Neuronal stem cell (in vitro differentiated cells): Measurements from ENCODE around the gene TRIM66.

Source experiments
- DNase-seq: peaks from one replicate; pipeline ENCODE4 v3.0.0-alpha.2; 2013; ENCODE audit warnings: low spot score
- H2AFZ ChIP-seq: one replicate; pipeline ENCODE4 v1.6.1; 2013; ENCODE audit warnings: mild to moderate bottlenecking, low read length, inconsistent platforms
- H2AK5ac ChIP-seq: 2 replicates; pipeline ENCODE4 v1.6.1; 2013; ENCODE audit warnings: low read depth, mild to moderate bottlenecking, inconsistent platforms, low read length, moderate library complexity, mixed read lengths
- H2BK120ac ChIP-seq: 2 replicates; pipeline ENCODE4 v1.6.1; 2013; ENCODE audit warnings: low read depth, mild to moderate bottlenecking, inconsistent platforms, low read length, moderate library complexity, mixed read lengths
- H2BK12ac ChIP-seq: one replicate; pipeline ENCODE4 v1.6.1; 2013; ENCODE audit warnings: low read length, inconsistent platforms
- H2BK15ac ChIP-seq: 2 replicates; pipeline ENCODE4 v1.6.1; 2013; ENCODE audit warnings: mild to moderate bottlenecking, low read length, inconsistent platforms, mixed read lengths
- H2BK5ac ChIP-seq: one replicate; pipeline ENCODE4 v1.6.1; 2013; ENCODE audit warnings: inconsistent platforms, mild to moderate bottlenecking, low read length, moderate library complexity
- H3K14ac ChIP-seq: one replicate; pipeline ENCODE4 v1.6.1; 2013; ENCODE audit warnings: low read length, inconsistent platforms
- H3K18ac ChIP-seq: 2 replicates; pipeline ENCODE4 v1.6.1; 2013; ENCODE audit warnings: low read length, inconsistent platforms
- H3K23ac ChIP-seq: 2 replicates; pipeline ENCODE4 v1.6.1; 2013; ENCODE audit warnings: low read depth, mild to moderate bottlenecking, mixed read lengths, low read length, inconsistent platforms; ENCODE audit not compliant: poor library complexity
- H3K27ac ChIP-seq: replicated peaks from 3 replicates; pipeline ENCODE4 v1.5.1; 2013; ENCODE audit warnings: low read length, inconsistent platforms
- H3K27me3 ChIP-seq, 3 experiments: 2 replicates each; pipeline ENCODE4 v1.6.1; 2013; ENCODE audit warnings: low read length in 3 of 3, mild to moderate bottlenecking in 2 of 3, inconsistent platforms in 1 of 3, low read depth in 1 of 3, mixed read lengths in 1 of 3, moderate library complexity in 1 of 3; ENCODE audit not compliant: control insufficient read depth in 3 of 3, insufficient read depth in 3 of 3
- H3K36me3 ChIP-seq, 2 donors: replicated peaks in 1 of 2; 2 replicates each; pipeline ENCODE4 v1.6.1; 2013; ENCODE audit warnings: low read length in 2 of 2; ENCODE audit not compliant: control insufficient read depth in 2 of 2, insufficient read depth in 2 of 2
- H3K4ac ChIP-seq: 2 replicates; pipeline ENCODE4 v1.6.1; 2013; ENCODE audit warnings: inconsistent platforms, mild to moderate bottlenecking, low read length, moderate library complexity
- H3K4me1 ChIP-seq, 2 donors: 1 replicate in 1 of 2; 2 replicates in 1 of 2; pipeline ENCODE4 v1.6.1; 2013; ENCODE audit warnings: low read length in 2 of 2, low read depth in 1 of 2; ENCODE audit not compliant: control insufficient read depth in 2 of 2, insufficient read depth in 1 of 2
- H3K4me2 ChIP-seq: one replicate; pipeline ENCODE4 v1.6.1; 2013; ENCODE audit warnings: mild to moderate bottlenecking, low read length, inconsistent platforms; ENCODE audit not compliant: insufficient read depth, poor library complexity, severe bottlenecking
- H3K4me3 ChIP-seq, 2 donors: 2 replicates each; pipeline ENCODE4 v1.5.1; 2013; ENCODE audit warnings: low read length in 2 of 2, mild to moderate bottlenecking in 2 of 2, inconsistent platforms in 1 of 2, moderate library complexity in 1 of 2
- H3K79me1 ChIP-seq: one replicate; pipeline ENCODE4 v1.6.1; 2013; ENCODE audit warnings: low read depth, mild to moderate bottlenecking, inconsistent platforms, low read length, moderate library complexity
- H3K9ac ChIP-seq: one replicate; pipeline ENCODE4 v1.6.1; 2013; ENCODE audit warnings: mild to moderate bottlenecking, low read depth, low read length, inconsistent platforms; ENCODE audit not compliant: poor library complexity
- H3K9me3 ChIP-seq, 2 donors: replicated peaks in 1 of 2; 2 replicates each; pipeline versions ENCODE3 to v1.6.1; 2013; ENCODE audit warnings: low read length in 2 of 2, mild to moderate bottlenecking in 2 of 2, inconsistent platforms in 1 of 2, low read depth in 1 of 2, mixed read lengths in 1 of 2, moderate library complexity in 1 of 2; ENCODE audit not compliant: control insufficient read depth in 2 of 2, insufficient read depth in 1 of 2
- H4K8ac ChIP-seq: one replicate; pipeline ENCODE4 v1.6.1; 2013; ENCODE audit warnings: low read depth, mild to moderate bottlenecking, inconsistent platforms, low read length, moderate library complexity
- H4K91ac ChIP-seq: one replicate; pipeline ENCODE4 v1.6.1; 2013; ENCODE audit warnings: low read length, low read depth, mild to moderate bottlenecking, inconsistent platforms; ENCODE audit not compliant: poor library complexity
- WGBS, 2 donors: extraction: QIAGEN DNeasy Blood & Tissue Kit; methylation state at CpG; one replicate each; pipeline ENCODE4 v1.1.7; 2013; ENCODE audit warnings: missing lambda C conversion rate in 2 of 2, mixed read lengths in 1 of 2; ENCODE audit not compliant: insufficient read length in 2 of 2, insufficient replicate concordance in 1 of 2; ENCODE audit errors: extremely low coverage in 2 of 2; 5-methylcytosine and 5-hydroxymethylcytosine counted together

The TRIM66 gene

DNA sequence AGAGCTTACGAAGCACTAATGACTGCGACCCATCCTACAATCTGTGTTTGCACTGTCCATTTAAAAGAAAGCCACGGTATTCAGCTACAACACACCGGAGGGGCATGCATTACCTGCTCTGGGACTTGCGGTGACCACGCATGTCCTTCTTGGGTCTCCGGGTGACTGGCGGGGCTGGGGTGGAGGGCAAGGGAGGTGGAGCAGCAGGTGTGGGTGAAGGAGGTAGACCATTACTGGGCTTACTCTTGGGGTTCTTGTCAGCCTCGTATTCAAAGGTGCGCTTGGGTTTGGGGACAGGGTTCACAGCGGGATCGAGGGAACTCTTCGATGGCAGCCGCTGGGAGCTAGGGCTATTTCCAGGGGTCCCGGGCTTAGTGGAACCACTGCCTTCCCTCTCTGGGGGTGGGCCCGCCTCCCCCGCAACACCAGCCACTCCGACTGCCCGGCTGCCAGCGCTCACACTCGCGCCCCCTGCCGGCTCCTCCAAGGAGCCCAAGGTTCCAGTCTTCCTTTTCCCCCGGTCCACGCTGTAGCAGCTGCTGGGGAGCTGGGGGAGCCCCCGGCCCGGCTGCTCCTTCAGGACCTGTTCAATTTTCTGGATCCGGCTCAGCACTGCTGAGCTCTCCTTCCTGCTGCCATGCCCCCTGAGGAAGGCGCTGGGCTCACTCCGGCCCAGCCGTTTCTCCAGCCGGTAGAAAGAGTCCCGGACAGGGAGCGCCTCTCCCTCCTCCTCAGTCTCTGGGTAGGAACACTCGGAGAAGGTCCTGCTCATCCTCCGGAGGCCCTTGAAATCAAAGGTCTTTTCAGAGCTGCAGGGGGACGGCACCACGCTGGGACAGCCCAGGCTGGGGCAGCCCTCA is 47.6 kb upstream of the TRIM66 start:
- Histone ChIP-seq H2BK12ac (no peak overlapping the region), H3K36me3 (peaks cover 20 to 68% of the 10 kb centered on the region in 2 donors), H3K4ac (no peak overlapping the region), H3K23ac (peak overlapping the region; percentile 70), H2AK5ac (no peak overlapping the region), H3K4me2 (no peak overlapping the region), H4K91ac (no peak overlapping the region), H2BK15ac (no peak overlapping the region), H2AFZ (no peak overlapping the region), H3K9ac (no peak overlapping the region), H3K27ac (no peak overlapping the region), H2BK120ac (no peak overlapping the region), H3K14ac (no peak overlapping the region), H3K9me3 (no peaks in the 10 kb centered on the region), H2BK5ac (no peak overlapping the region), H3K79me1 (peaks cover 4% of the 10 kb centered on the region), H3K4me1 (peaks cover 0 to 2% of the 10 kb centered on the region in 2 donors), H3K18ac (peak overlapping the region; percentile 12), H3K27me3 (no peaks in the 10 kb centered on the region), H3K4me3 (no peak overlapping the region), H4K8ac (no peak overlapping the region)
- no CpG with 5 or more reads among the region's 38 CpGs for WGBS, 2 donors
- no peak for DNase-seq

DNA sequence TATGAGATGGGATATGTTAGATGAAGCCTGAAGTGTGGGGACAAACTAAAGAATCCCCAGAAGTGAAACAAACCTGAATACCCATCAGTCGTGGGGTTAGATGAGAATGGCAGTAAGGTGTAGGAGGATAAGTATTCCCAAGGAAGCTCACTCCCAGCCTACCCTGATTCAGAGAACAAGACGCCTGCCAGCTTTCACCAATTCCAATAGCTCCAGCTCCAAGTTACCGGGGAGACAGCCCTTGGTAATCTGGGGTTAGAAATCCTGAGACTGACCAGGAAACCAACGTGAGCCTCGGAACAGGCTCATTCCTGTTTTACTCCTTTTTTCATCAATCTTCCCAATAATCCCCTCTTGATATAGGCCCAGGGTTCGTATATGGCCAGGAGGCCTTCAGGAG is 46.6 kb upstream of the TRIM66 start:
- Histone ChIP-seq H2AFZ (no peak overlapping the region), H3K4me3 (no peak overlapping the region), H3K4me1 (peaks cover 2 to 4% of the 10 kb centered on the region in 2 donors), H2BK15ac (no peak overlapping the region), H3K14ac (no peak overlapping the region), H3K4ac (no peak overlapping the region), H2BK12ac (no peak overlapping the region), H3K9me3 (no peaks in the 10 kb centered on the region), H4K91ac (no peak overlapping the region), H2BK120ac (no peak overlapping the region), H4K8ac (no peak overlapping the region), H3K27ac (no peak overlapping the region), H3K18ac (no peak overlapping the region), H3K36me3 (peaks cover 24 to 76% of the 10 kb centered on the region in 2 donors), H2BK5ac (no peak overlapping the region), H3K23ac (no peak overlapping the region), H3K79me1 (peaks cover 4% of the 10 kb centered on the region), H3K9ac (no peak overlapping the region), H3K4me2 (no peak overlapping the region), H2AK5ac (no peak overlapping the region), H3K27me3 (no peaks in the 10 kb centered on the region)
- no peak for DNase-seq
- no CpG with 5 or more reads among the region's 6 CpGs for WGBS, 2 donors

DNA sequence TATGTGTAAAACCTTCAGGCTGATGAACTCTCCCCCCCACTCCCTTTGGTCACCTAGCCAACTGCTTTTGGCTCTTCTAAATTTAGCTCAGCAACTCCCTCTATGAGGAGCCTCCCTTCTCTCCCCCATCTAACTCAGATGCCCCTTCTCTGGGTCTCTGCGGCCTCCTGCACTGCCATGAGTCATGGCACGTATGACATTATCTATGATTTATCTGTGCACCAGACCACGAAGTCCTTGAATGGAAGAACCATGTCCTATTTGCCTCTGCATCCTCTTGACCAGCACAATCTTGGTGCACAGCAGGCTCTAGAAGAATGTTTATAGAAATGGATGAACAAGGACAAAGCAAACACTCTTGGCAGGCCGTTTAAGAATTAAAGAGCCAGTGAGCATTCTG is 46.1 kb upstream of the TRIM66 start:
- no peak overlapping the region for H2BK12ac ChIP-seq
- no peak overlapping the region for H2AK5ac ChIP-seq
- H3K4ac ChIP-seq = no peak overlapping the region
- no peak overlapping the region for H3K14ac ChIP-seq
- H2BK5ac ChIP-seq = no peak overlapping the region
- no CpG with 5 or more reads among the region's 4 CpGs for WGBS, 2 donors
- H3K4me1 ChIP-seq = peaks cover 3 to 7% of the 10 kb centered on the region in 2 donors
- no peaks in the 10 kb centered on the region for H3K9me3 ChIP-seq
- H3K4me2 ChIP-seq = no peak overlapping the region
- no peak overlapping the region for H3K18ac ChIP-seq
- H3K79me1 ChIP-seq = peaks cover 4% of the 10 kb centered on the region
- H4K8ac ChIP-seq = no peak overlapping the region
- no peak overlapping the region for H3K4me3 ChIP-seq
- H3K27me3 ChIP-seq = no peaks in the 10 kb centered on the region
- H3K27ac ChIP-seq = no peak overlapping the region
- H4K91ac ChIP-seq = no peak overlapping the region
- H3K36me3 ChIP-seq = peaks cover 24 to 75% of the 10 kb centered on the region in 2 donors
- H2AFZ ChIP-seq = no peak overlapping the region
- H2BK120ac ChIP-seq = no peak overlapping the region
- H3K9ac ChIP-seq = no peak overlapping the region
- no peak for DNase-seq
- no peak overlapping the region for H3K23ac ChIP-seq
- no peak overlapping the region for H2BK15ac ChIP-seq

- Histone ChIP-seq H3K14ac (no peak overlapping the region), H2BK12ac (no peak overlapping the region), H2AK5ac (no peak overlapping the region), H3K4me2 (no peak overlapping the region), H3K4me3 (no peak overlapping the region), H3K9ac (no peak overlapping the region), H3K23ac (no peak overlapping the region), H3K27me3 (no peaks in the 10 kb centered on the region), H3K27ac (no peak overlapping the region), H2BK120ac (no peak overlapping the region), H2BK5ac (no peak overlapping the region), H3K79me1 (peaks cover 2% of the 10 kb centered on the region), H3K36me3 (peaks cover 22 to 86% of the 10 kb centered on the region in 2 donors), H4K91ac (no peak overlapping the region), H3K9me3 (no peaks in the 10 kb centered on the region), H3K4me1 (peaks cover 3 to 18% of the 10 kb centered on the region in 2 donors), H3K4ac (no peak overlapping the region), H4K8ac (no peak overlapping the region), H2AFZ (no peak overlapping the region), H2BK15ac (no peak overlapping the region), H3K18ac (no peak overlapping the region)
- WGBS, 2 donors = no CpG with 5 or more reads among the region's 4 CpGs
- no peak for DNase-seq
These were observed 43.9 kb upstream of the TRIM66 start for GRCh38 chr11:8726395-8726794.
